Fibroblast of lung (primary cell): ENCODE measurements around the gene ZNF275. TPM values are rescaled to one million over a fixed set of nuclear protein-coding genes. Genes with fewer than 3 reads are reported as not detected.

Source experiments
- DNase-seq, 2 donors: peaks; one replicate each; pipeline versions ENCODE4 v3.0.0 to v3.0.0-alpha.2; 2010; ENCODE audit warnings: low read depth in 2 of 2
- H2AFZ ChIP-seq: 2 replicates; pipeline ENCODE4 v1.5.1; 2012; ENCODE audit warnings: low read length, control low read depth, inconsistent platforms
- H3K27ac ChIP-seq: 2 replicates; pipeline ENCODE4 v1.5.1; 2011; ENCODE audit warnings: low read length, control low read depth; ENCODE audit not compliant: insufficient read depth
- H3K27me3 ChIP-seq: 2 replicates; pipeline ENCODE4 v1.5.1; 2011; ENCODE audit warnings: mild to moderate bottlenecking, low read length; ENCODE audit not compliant: control insufficient read depth, insufficient read depth
- H3K36me3 ChIP-seq: 2 replicates; pipeline ENCODE4 v1.5.1; 2011; ENCODE audit warnings: low read length; ENCODE audit not compliant: control insufficient read depth, insufficient read depth
- H3K4me1 ChIP-seq: 2 replicates; pipeline ENCODE4 v1.5.1; 2011; ENCODE audit warnings: low read length; ENCODE audit not compliant: control insufficient read depth, insufficient read depth; ENCODE audit errors: extremely low read depth
- H3K4me2 ChIP-seq: 2 replicates; pipeline ENCODE4 v1.5.1; 2011; ENCODE audit warnings: low read length, control low read depth; ENCODE audit not compliant: insufficient read depth; ENCODE audit errors: extremely low read depth
- H3K4me3 ChIP-seq, 4 experiments: fragments of 200-600 bp in 1 of 4; sonication (generic) in 1 of 4; replicated peaks in 1 of 4; 2 replicates each; pipeline ENCODE4 v1.5.1; 2011 to 2016; ENCODE audit warnings: low read length in 4 of 4, low read depth in 3 of 4, mild to moderate bottlenecking in 3 of 4, control low read depth in 2 of 4, inconsistent platforms in 1 of 4, mixed read lengths in 1 of 4; ENCODE audit not compliant: insufficient read depth in 1 of 4; ENCODE audit errors: control extremely low read depth in 1 of 4
- H3K79me2 ChIP-seq: 2 replicates; pipeline ENCODE4 v1.5.1; 2012; ENCODE audit warnings: mild to moderate bottlenecking, low read length, inconsistent platforms; ENCODE audit not compliant: control insufficient read depth, insufficient read depth
- H3K9ac ChIP-seq: 2 replicates; pipeline ENCODE4 v1.5.1; 2011; ENCODE audit warnings: mild to moderate bottlenecking, low read length, control low read depth; ENCODE audit not compliant: insufficient read depth
- H3K9me3 ChIP-seq: 2 replicates; pipeline ENCODE4 v1.5.1; 2012; ENCODE audit warnings: low read depth, low read length; ENCODE audit not compliant: control insufficient read depth, insufficient read depth
- H4K20me1 ChIP-seq: 2 replicates; pipeline ENCODE4 v1.5.1; 2011; ENCODE audit warnings: low read length; ENCODE audit not compliant: control insufficient read depth, insufficient read depth; ENCODE audit errors: extremely low read depth
- CTCF ChIP-seq, 2 donors: IDR thresholded peaks in 1 of 2; conservative IDR thresholded peaks in 1 of 2; 1 replicate in 1 of 2; 2 replicates in 1 of 2; pipeline ENCODE4 v1.5.1; 2011 to 2012; ENCODE audit warnings: low read length in 2 of 2, control low read depth in 1 of 2, inconsistent platforms in 1 of 2, low read depth in 1 of 2, mild to moderate bottlenecking in 1 of 2
- EZH2 ChIP-seq: IDR thresholded peaks from 2 replicates; pipeline ENCODE4 v1.5.1; 2012; ENCODE audit warnings: low read length, control low read depth, mild to moderate bottlenecking; ENCODE audit errors: missing control alignments
- polyA plus RNA-seq, 2 donors: library from polyadenylated mRNA; depleted of rRNA in 1 of 2; stranded (reverse) in 1 of 2; unstranded in 1 of 2; fragments of >200 nt; gene quantifications; 2 replicates each; pipeline ENCODE4 v1.2.1, GENCODE V29; 2011 to 2012; ENCODE audit warnings: missing spikeins in 1 of 2
- total RNA-seq: library from RNA; depleted of rRNA; stranded (reverse); fragments of >200 nt; gene quantifications from 2 replicates; pipeline ENCODE4 v1.2.1, GENCODE V29; 2014

ZNF275 gene
- total and polyA plus RNA-seq, 2 donors (not counting 1 experiment from before 2014, with no cell fraction given): 6.3 to 12.2 TPM

GRCh38 chrX:153334654-153335295, 822 bp downstream of the ZNF275 start:
- peak overlapping the region; percentile 57 to 72 (median 64) for H3K4me3 ChIP-seq
- H4K20me1 ChIP-seq: no peaks in the 10 kb centered on the region
- TF ChIP-seq EZH2: no peak
- no peak for TF ChIP-seq CTCF (conservative IDR thresholded peaks at IDR 0.05 in 1 of 2, IDR thresholded peaks at IDR 0.05 in 1 of 2; ENCODE audit: low read depth in 1 of 2, low read length in 2 of 2)
- H3K36me3 ChIP-seq: no peaks in the 10 kb centered on the region
- peak overlapping the region; percentile 84 for H3K9ac ChIP-seq
- peaks cover 6% of the 10 kb centered on the region for H3K79me2 ChIP-seq
- DNase-seq: no peak
- H2AFZ ChIP-seq: no peak overlapping the region
- no peaks in the 10 kb centered on the region for H3K27me3 ChIP-seq
- H3K4me2 ChIP-seq: peak overlapping the region; percentile 68
- no peaks in the 10 kb centered on the region for H3K9me3 ChIP-seq
- H3K27ac ChIP-seq: peak overlapping the region; percentile 83
- H3K4me1 ChIP-seq: no peaks in the 10 kb centered on the region

- TF ChIP-seq EZH2 (no peak), CTCF (conservative IDR thresholded peaks at IDR 0.05 in 1 of 2, IDR thresholded peaks at IDR 0.05 in 1 of 2; ENCODE audit: low read depth in 1 of 2, low read length in 2 of 2) (no peak)
- peaks cover 6% of the 10 kb centered on the region for H3K79me2 ChIP-seq
- H4K20me1 ChIP-seq: no peaks in the 10 kb centered on the region
- H3K9me3 ChIP-seq: no peaks in the 10 kb centered on the region
- no peaks in the 10 kb centered on the region for H3K36me3 ChIP-seq
- no peak for DNase-seq
- no peaks in the 10 kb centered on the region for H3K4me1 ChIP-seq
- no peak overlapping the region for H3K4me2 ChIP-seq
- H3K4me3 ChIP-seq: no peak overlapping the region
- no peak overlapping the region for H3K9ac ChIP-seq
- H2AFZ ChIP-seq: no peak overlapping the region
- no peaks in the 10 kb centered on the region for H3K27me3 ChIP-seq
- no peak overlapping the region for H3K27ac ChIP-seq
Observed at GRCh38 chrX:153336121-153336894, 2.4 kb downstream of the ZNF275 start.

- no peak for TF ChIP-seq EZH2
- TF ChIP-seq CTCF (conservative IDR thresholded peaks at IDR 0.05 in 1 of 2, IDR thresholded peaks at IDR 0.05 in 1 of 2; ENCODE audit: low read depth in 1 of 2, low read length in 2 of 2): no peak
- DNase-seq: no peak
Observed at GRCh38 chrX:153336988-153337387, 3.0 kb downstream of the ZNF275 start.

More at GRCh38 chrX:153336988-153337387, 3.0 kb downstream of the ZNF275 start:
- Histone ChIP-seq H3K27ac (no peak overlapping the region), H4K20me1 (no peaks in the 10 kb centered on the region), H3K9ac (no peak overlapping the region), H2AFZ (no peak overlapping the region), H3K36me3 (no peaks in the 10 kb centered on the region), H3K4me3 (no peak overlapping the region), H3K9me3 (no peaks in the 10 kb centered on the region), H3K79me2 (peaks cover 6% of the 10 kb centered on the region), H3K27me3 (no peaks in the 10 kb centered on the region), H3K4me2 (no peak overlapping the region), H3K4me1 (no peaks in the 10 kb centered on the region)
